Gastroesophageal sphincter (tissue), 3 donors: Measurements from ENCODE around the gene PLCB4.

ENCODE experiments used
- EP300 ChIP-seq: sonication (generic); formaldehyde crosslinking; IDR thresholded peaks from one replicate; pipeline ENCODE4 v1.6.1; 2017; ENCODE audit warnings: antibody characterized with exemption, mild to moderate bottlenecking
- POLR2A ChIP-seq, 2 donors: fragments of 450-650 bp; IDR thresholded peaks; one replicate each; pipeline ENCODE4 v1.6.1; 2017; ENCODE audit warnings: antibody characterized with exemption in 2 of 2, mild to moderate bottlenecking in 2 of 2, moderate library complexity in 1 of 2
- POLR2AphosphoS5 ChIP-seq: sonication (generic); formaldehyde crosslinking; IDR thresholded peaks from one replicate; pipeline ENCODE4 v1.6.1; 2017; ENCODE audit warnings: antibody characterized with exemption
- TF ChIP-seq, protein P1 (sequence below), 4 experiments: fragments of 200-600 bp in 2 of 4; fragments of 450-650 bp in 2 of 4; sonication (generic) in 1 of 4; IDR thresholded peaks; one replicate each; pipeline ENCODE4 v1.5.1; 2017 to 2019; ENCODE audit warnings: antibody characterized with exemption in 4 of 4, mild to moderate bottlenecking in 2 of 4, moderate library complexity in 2 of 4

DNA sequence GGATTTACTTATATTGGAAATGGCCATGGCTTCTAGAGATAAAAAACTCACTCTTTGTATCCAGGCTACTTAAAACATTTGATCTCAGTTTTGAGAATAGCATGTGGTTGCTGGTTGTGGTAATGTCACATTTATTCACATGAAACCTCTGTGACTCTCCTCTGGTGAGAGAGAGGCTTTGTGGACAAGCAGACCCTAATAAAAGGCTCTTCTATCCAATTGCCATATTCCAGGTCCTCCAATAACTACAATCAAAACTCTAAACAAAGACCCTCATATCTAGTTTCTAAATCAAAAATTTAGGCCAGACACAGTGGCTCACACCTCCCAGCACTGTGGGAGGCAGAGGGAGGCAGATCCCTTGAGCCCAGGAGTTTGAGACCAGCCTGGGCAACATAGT is 269.2 kb downstream of the PLCB4 start:
- TF ChIP-seq, protein P1, sequence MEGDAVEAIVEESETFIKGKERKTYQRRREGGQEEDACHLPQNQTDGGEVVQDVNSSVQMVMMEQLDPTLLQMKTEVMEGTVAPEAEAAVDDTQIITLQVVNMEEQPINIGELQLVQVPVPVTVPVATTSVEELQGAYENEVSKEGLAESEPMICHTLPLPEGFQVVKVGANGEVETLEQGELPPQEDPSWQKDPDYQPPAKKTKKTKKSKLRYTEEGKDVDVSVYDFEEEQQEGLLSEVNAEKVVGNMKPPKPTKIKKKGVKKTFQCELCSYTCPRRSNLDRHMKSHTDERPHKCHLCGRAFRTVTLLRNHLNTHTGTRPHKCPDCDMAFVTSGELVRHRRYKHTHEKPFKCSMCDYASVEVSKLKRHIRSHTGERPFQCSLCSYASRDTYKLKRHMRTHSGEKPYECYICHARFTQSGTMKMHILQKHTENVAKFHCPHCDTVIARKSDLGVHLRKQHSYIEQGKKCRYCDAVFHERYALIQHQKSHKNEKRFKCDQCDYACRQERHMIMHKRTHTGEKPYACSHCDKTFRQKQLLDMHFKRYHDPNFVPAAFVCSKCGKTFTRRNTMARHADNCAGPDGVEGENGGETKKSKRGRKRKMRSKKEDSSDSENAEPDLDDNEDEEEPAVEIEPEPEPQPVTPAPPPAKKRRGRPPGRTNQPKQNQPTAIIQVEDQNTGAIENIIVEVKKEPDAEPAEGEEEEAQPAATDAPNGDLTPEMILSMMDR (IDR thresholded peaks at IDR 0.05) = no peak
- TF ChIP-seq POLR2AphosphoS5 (no peak), EP300 (no peak), POLR2A (IDR thresholded peaks at IDR 0.05) (no peak)
